ENCODE data around the gene CCDC12. TPM values are rescaled to one million over a fixed set of nuclear protein-coding genes. Genes with fewer than 3 reads are reported as not detected.

Gene CCDC12
- total and polyA plus RNA-seq, 9 of the 15 experiments (the other 6 are each of a cell fraction or from before 2014, with no cell fraction given) = 8.9 to 201 (median 86.9) TPM

GRCh38 chr3:46933261-46933660 is 43.3 kb downstream of the CCDC12 start:
- Histone ChIP-seq H3K36me3 (ENCODE audit: control insufficient read depth, insufficient read depth, low read length) (peaks cover 77% of the 10 kb centered on the region), H4K20me1 (replicated peaks; ENCODE audit: control insufficient read depth, insufficient read depth, low read length) (peaks cover 35% of the 10 kb centered on the region), H3K9me1 (ENCODE audit: control insufficient read depth, insufficient read depth, low read length) (peaks cover 10% of the 10 kb centered on the region), H3K4me3 (no peak overlapping the region), H3K9me3 (replicated peaks; ENCODE audit: control insufficient read depth, insufficient read depth, low read depth, low read length) (no peaks in the 10 kb centered on the region), H2AFZ (ENCODE audit: low read depth, low read length) (no peak overlapping the region), H3K4me1 (replicated peaks in 1 of 2; ENCODE audit: control insufficient read depth in 2 of 2, insufficient read depth in 2 of 2, low read length in 2 of 2) (peaks cover 39 to 40% of the 10 kb centered on the region in 2 experiments), H3K79me2 (ENCODE audit: control insufficient read depth, insufficient read depth, low read length) (peaks cover 96% of the 10 kb centered on the region), H3K27ac (ENCODE audit: extremely low read depth, low read depth, low read length) (no peak overlapping the region), H3K4me2 (ENCODE audit: insufficient read depth, low read length) (no peak overlapping the region), H3K9ac (ENCODE audit: insufficient read depth in 1 of 2, low read depth in 2 of 2, low read length in 2 of 2) (peak overlapping the region in 1 of 2 experiments; percentile 77; a peak in 1 of 4 replicates), H3K27me3 (ENCODE audit: control insufficient read depth in 2 of 2, insufficient read depth in 2 of 2, low read length in 2 of 2) (no peaks in the 10 kb centered on the region)
- TF ChIP-seq SPI1 (IDR thresholded peaks at IDR 0.05; ENCODE audit: borderline replicate concordance, low read depth, low read length) = no peak
- TF ChIP-seq PRMT5 (CRISPR knock-in tag; IDR thresholded peaks at IDR 0.05) = no peak
- no peak for TF ChIP-seq SRSF9 (IDR thresholded peaks at IDR 0.05; ENCODE audit: borderline replicate concordance, low read depth, low read length)
- TF ChIP-seq LARP7 (IDR thresholded peaks at IDR 0.05) = no peak
- TF ChIP-seq CCAR2 (IDR thresholded peaks at IDR 0.05; ENCODE audit: low read depth, low read length) = no peak
- no peak for TF ChIP-seq ZC3H8 (IDR thresholded peaks at IDR 0.05)
- FAIRE-seq = no peak
- BruUV-seq (replicated peaks) = no TSS peak
- in situ Hi-C loops (cut with MboI) = no loop called here
- ChIA-PET CTCF (ENCODE audit: low intra/inter-chr PET ratio) (interaction anchor here (1.2 kb wide), 1 partner anchor 65 kb away, joined by 6 read pairs; no protein-coding TSS in a partner anchor), POLR2A (interaction anchor here (0.6 to 3.0 kb wide), 15 partner anchors 10 to 491 kb away, joined by 3 to 10 read pairs (median 4); partner anchors contain the start of genes CCDC12 and NBEAL2)
- DNase-seq (ENCODE audit: extremely low read depth in 1 of 4, low spot score in 3 of 4) = no peak
- 69% methylated on average over 6 of the region's 6 CpGs for WGBS (ENCODE audit: insufficient coverage, low coverage, missing lambda C conversion rate)
- intact Hi-C loops (cut with micrococcal nuclease) = loop anchor here (5.0 kb wide), 1 partner anchor 44 kb away; the partner anchor contains the start of genes CCDC12 and NBEAL2
- ATAC-seq = no peak
